Activated CD4-positive, alpha-beta memory T cell treated with anti-CD3 and anti-CD28 coated beads for 36 hours (primary cell): ENCODE data around the gene LZTS3. TPM values are rescaled to one million over a fixed set of nuclear protein-coding genes. Genes with fewer than 3 reads are reported as not detected.
A peak's percentile ranks its signal among the peaks of the same experiment; 100 is the strongest.

Source experiments
- CTCF ChIA-PET: fragments of 350-600 bp; sonication (Branson Sonifier 250); formaldehyde crosslinking; loops from one replicate; lab custom pipeline; 2021; ENCODE audit warnings: antibody characterized with exemption, inconsistent platforms; lab: Charles Lee
- POLR2A ChIA-PET: fragments of 350-600 bp; sonication (Branson Sonifier 250); formaldehyde crosslinking; loops from one replicate; lab custom pipeline; 2021; ENCODE audit warnings: antibody characterized with exemption; lab: Charles Lee
- DNase-seq: peaks from one replicate; pipeline ENCODE4 v3.0.0-alpha.2; 2020
- H3K27ac Mint-ChIP-seq: one replicate; pipeline ENCODE4 v1.8.0; 2021; ENCODE audit warnings: mixed read lengths
- H3K27me3 Mint-ChIP-seq: one replicate; pipeline ENCODE4 v1.8.0; 2021; ENCODE audit warnings: mixed read lengths
- H3K36me3 Mint-ChIP-seq: one replicate; pipeline ENCODE4 v1.8.0; 2021; ENCODE audit warnings: mixed read lengths
- H3K4me1 Mint-ChIP-seq: one replicate; pipeline ENCODE4 v1.8.0; 2021; ENCODE audit warnings: low read depth, mixed read lengths
- H3K4me3 Mint-ChIP-seq: one replicate; pipeline ENCODE4 v1.8.0; 2021; ENCODE audit warnings: mild to moderate bottlenecking, mixed read lengths
- H3K9me3 Mint-ChIP-seq: one replicate; pipeline ENCODE4 v1.8.0; 2021; ENCODE audit warnings: mixed read lengths
- intact Hi-C: fragments of 100-400 bp; cut with micrococcal nuclease; formaldehyde crosslinking; loops from one replicate; pipeline ENCODE4 v1.15.1; 2023
- total RNA-seq, 2 experiments: library from RNA; stranded (reverse); gene quantifications; one replicate each; pipeline ENCODE4 v1.2.3, GENCODE V29; 2021

Gene LZTS3
- total RNA-seq, 2 experiments from 2014 or later: 1.4 to 1.5 TPM

DNA sequence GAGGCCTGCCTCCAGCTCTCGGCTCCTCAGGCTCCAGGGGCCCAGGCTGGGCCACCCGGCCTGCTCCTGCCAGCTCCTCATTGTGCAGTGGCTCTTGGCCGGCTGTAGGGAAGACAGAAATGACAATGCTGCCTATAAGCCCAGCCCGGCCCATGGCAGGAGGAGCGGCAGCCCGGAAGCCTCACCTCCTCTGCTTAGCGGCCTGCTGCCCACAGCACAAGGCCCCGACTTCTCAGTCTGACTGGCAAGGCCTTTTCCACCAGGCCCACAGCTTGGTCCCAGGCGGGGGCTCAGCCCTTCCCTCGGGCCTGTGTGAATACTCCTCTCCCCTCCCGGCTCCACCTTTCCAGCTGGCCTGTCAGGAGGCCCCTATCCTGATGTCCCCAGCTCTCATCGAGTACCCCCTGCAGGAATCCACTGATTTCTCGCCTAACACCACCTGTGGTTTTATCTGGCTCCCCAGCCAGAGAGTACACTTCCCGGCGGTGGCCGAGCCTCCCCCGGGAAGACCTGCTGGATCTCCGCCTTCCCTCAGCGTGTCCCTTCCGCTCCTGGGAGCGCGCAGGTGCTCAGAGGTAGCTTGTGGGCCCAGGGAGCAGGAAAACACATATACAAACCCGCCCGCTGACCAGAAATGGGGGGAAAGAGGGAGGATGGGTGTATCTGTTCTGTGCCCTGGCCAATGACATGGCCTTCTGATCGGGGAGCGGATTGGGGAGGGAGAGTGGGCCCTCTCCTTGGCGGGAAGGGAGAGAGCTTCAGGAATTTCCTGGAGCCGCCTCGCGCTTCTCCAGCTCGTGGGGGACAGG, 30.2 kb upstream of the LZTS3 start:
- Mint-ChIP-seq H3K4me1 (peaks cover 15% of the 10 kb centered on the region), H3K27ac (peak overlapping the region; percentile 97), H3K36me3 (peaks cover 34% of the 10 kb centered on the region), H3K27me3 (no peaks in the 10 kb centered on the region), H3K9me3 (no peaks in the 10 kb centered on the region), H3K4me3 (peak overlapping the region; percentile 97)
- intact Hi-C loops: loop anchor here (1.0 to 5.0 kb wide), 4 partner anchors 30 to 86 kb away; partner anchors contain the start of genes FASTKD5, LZTS3, SLC4A11 and UBOX5
- CTCF ChIA-PET: interaction anchor here (0.9 to 1.7 kb wide), 6 partner anchors 14 to 508 kb away, joined by 3 to 5 read pairs (median 3); no protein-coding TSS in a partner anchor
- peak; percentile 74 for DNase-seq
- POLR2A ChIA-PET: interaction anchor here (0.6 to 2.2 kb wide), 6 partner anchors 10 to 551 kb away, joined by 3 to 9 read pairs (median 4); partner anchors contain the start of genes FASTKD5, NOP56 and UBOX5

DNA sequence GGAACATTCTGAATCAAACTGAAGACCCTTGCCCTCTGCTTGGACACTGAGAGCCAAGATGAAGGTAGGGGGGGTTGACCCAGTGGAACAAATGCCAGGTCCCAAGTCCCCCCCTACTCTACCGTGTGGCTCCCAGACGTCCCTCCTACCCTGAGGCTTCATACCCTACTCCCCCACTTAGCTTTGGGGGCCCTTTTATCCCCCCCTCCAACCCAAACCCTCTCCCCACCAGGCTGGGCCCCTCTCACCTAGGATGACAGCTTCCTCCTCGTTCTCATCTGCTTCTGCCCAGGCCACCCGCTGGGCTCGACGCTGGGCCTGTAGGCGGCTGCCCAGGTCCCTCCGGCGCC, 29.6 kb upstream of the LZTS3 start:
- POLR2A ChIA-PET: interaction anchor here (0.6 to 2.2 kb wide), 6 partner anchors 10 to 550 kb away, joined by 3 to 9 read pairs (median 4); partner anchors contain the start of genes FASTKD5, NOP56 and UBOX5
- Mint-ChIP-seq H3K4me3 (peak overlapping the region; percentile 97), H3K36me3 (peaks cover 34% of the 10 kb centered on the region), H3K4me1 (peaks cover 12% of the 10 kb centered on the region), H3K9me3 (no peaks in the 10 kb centered on the region), H3K27me3 (no peaks in the 10 kb centered on the region), H3K27ac (peak overlapping the region; percentile 97)
- CTCF ChIA-PET: interaction anchor here (0.7 to 1.7 kb wide), 6 partner anchors 15 to 508 kb away, joined by 3 to 5 read pairs (median 3); no protein-coding TSS in a partner anchor
- DNase-seq: no peak
- intact Hi-C loops: loop anchor here (1.0 to 5.0 kb wide), 3 partner anchors 30 to 86 kb away; partner anchors contain the start of genes FASTKD5, LZTS3 and UBOX5

DNA sequence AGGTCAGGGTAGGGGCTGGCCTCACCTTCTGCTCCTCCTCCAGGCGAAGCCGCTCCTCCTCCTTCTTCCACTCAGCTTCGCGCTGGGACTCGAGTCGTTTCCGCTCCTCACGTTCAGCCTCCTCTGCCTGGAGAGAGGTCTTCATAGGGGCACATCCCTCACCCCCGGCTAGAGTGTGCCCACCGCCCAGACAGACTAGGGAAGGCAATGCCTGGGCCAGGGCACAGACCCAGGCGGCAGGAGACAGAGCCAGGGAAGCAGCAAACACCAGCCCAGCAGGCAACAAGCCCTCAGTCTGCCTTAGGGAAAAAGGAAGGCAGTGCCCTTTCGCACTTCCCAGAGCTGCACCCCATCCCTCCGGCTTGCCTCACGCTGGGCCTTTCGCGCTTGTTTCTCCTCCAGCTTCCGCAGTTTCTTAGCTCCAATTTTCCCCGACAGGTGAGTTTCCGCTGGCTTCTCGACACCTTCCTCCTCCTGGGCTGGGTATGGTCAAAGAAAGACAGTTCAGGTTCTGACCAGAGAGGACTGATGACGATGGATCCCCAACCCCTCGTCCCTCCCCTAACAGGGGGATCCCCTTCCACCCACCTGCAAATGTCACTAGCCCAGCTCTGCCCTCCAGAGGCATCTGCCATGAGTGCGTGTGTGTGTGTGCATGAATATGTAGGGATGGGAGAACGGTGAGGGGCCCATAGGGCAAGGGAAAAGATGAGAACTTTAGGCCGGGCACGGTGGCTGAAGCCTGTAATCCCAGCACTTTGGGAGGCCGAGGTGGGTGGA, 26.8 kb upstream of the LZTS3 start:
- no peak overlapping the region for H3K4me3 Mint-ChIP-seq
- H3K36me3 Mint-ChIP-seq: peaks cover 48% of the 10 kb centered on the region
- intact Hi-C loops: loop anchor here (5.0 kb wide), 1 partner anchor 83 kb away; no protein-coding TSS in a partner anchor
- POLR2A ChIA-PET: interaction anchor here (0.6 to 1.0 kb wide), 3 partner anchors 15 to 612 kb away, joined by 3 to 5 read pairs (median 3); no protein-coding TSS in a partner anchor
- H3K9me3 Mint-ChIP-seq: no peaks in the 10 kb centered on the region
- H3K4me1 Mint-ChIP-seq: peaks cover 20% of the 10 kb centered on the region
- H3K27me3 Mint-ChIP-seq: no peaks in the 10 kb centered on the region
- DNase-seq: peak; percentile 24
- no peak overlapping the region for H3K27ac Mint-ChIP-seq
- CTCF ChIA-PET: no interaction called here

DNA sequence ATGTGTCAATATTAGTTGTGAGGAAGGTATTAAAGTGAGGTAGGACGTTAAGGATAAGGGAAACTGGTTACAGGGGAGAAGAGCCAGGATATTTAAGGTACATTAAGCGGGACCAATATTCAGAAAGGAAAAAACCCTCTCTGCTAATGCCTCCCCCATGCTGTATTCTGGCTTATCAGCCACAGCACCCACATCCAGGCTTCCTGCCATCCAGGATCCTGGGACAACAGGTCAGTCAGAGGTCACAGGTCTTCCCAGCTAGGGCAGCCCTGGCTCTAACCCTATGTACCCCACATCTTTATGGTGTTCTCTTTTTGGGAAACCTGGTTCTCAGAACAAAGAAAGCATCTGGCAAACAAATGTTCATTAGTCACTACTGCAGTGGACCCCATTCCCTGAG, 25.9 kb upstream of the LZTS3 start:
- intact Hi-C loops: no loop called here
- H3K36me3 Mint-ChIP-seq: peaks cover 49% of the 10 kb centered on the region
- no peaks in the 10 kb centered on the region for H3K27me3 Mint-ChIP-seq
- POLR2A ChIA-PET: no interaction called here
- CTCF ChIA-PET: no interaction called here
- H3K4me1 Mint-ChIP-seq: peaks cover 19% of the 10 kb centered on the region
- H3K27ac Mint-ChIP-seq: no peak overlapping the region
- H3K9me3 Mint-ChIP-seq: no peaks in the 10 kb centered on the region
- DNase-seq: no peak
- no peak overlapping the region for H3K4me3 Mint-ChIP-seq

DNA sequence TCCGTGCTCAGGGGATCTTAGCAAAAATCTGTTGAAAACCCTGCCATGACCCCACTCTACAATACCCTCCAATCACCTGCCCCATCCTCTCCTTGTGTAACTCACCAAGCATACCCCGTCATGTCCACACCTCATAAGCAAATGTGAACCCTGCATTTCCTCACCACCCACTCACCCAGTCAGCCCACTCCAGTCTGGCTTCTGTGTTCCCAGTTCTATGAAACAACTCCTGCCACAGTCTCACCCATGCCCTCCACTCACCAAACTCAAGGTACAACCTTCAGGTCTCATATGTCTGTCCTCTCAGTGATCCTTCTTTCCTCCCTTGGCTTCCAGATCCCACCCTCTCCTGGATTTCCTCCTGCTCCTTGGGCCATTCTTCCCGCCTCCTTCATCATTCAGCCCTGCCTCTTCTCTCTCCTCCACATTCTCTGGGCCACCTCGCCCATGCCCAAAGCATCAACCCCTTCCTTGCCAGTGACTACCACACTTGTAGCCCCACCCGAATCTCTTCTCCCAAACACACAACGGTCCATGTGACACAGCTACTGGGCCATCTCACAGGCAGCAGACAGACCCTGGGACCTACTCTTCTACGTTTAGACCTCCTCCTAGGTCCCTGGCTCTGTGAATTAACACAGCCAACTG, 22.4 kb upstream of the LZTS3 start:
- ChIA-PET CTCF (no interaction called here), POLR2A (no interaction called here)
- H3K36me3 Mint-ChIP-seq: peaks cover 57% of the 10 kb centered on the region
- H3K9me3 Mint-ChIP-seq: no peaks in the 10 kb centered on the region
- no peak overlapping the region for H3K4me3 Mint-ChIP-seq
- no peaks in the 10 kb centered on the region for H3K27me3 Mint-ChIP-seq
- intact Hi-C loops: no loop called here
- H3K27ac Mint-ChIP-seq: peak overlapping the region; percentile 18
- DNase-seq: no peak
- H3K4me1 Mint-ChIP-seq: peaks cover 15% of the 10 kb centered on the region

GRCh38 chr20:3194617-3195280, 21.4 kb upstream of the LZTS3 start:
- H3K4me1 Mint-ChIP-seq: peaks cover 18% of the 10 kb centered on the region
- intact Hi-C loops: no loop called here
- no peaks in the 10 kb centered on the region for H3K27me3 Mint-ChIP-seq
- peaks cover 56% of the 10 kb centered on the region for H3K36me3 Mint-ChIP-seq
- DNase-seq: no peak
- no peaks in the 10 kb centered on the region for H3K9me3 Mint-ChIP-seq
- POLR2A ChIA-PET: no interaction called here
- no peak overlapping the region for H3K27ac Mint-ChIP-seq
- CTCF ChIA-PET: interaction anchor here (1.2 kb wide), 1 partner anchor 24 kb away, joined by 3 read pairs; no protein-coding TSS in a partner anchor
- H3K4me3 Mint-ChIP-seq: no peak overlapping the region

DNA sequence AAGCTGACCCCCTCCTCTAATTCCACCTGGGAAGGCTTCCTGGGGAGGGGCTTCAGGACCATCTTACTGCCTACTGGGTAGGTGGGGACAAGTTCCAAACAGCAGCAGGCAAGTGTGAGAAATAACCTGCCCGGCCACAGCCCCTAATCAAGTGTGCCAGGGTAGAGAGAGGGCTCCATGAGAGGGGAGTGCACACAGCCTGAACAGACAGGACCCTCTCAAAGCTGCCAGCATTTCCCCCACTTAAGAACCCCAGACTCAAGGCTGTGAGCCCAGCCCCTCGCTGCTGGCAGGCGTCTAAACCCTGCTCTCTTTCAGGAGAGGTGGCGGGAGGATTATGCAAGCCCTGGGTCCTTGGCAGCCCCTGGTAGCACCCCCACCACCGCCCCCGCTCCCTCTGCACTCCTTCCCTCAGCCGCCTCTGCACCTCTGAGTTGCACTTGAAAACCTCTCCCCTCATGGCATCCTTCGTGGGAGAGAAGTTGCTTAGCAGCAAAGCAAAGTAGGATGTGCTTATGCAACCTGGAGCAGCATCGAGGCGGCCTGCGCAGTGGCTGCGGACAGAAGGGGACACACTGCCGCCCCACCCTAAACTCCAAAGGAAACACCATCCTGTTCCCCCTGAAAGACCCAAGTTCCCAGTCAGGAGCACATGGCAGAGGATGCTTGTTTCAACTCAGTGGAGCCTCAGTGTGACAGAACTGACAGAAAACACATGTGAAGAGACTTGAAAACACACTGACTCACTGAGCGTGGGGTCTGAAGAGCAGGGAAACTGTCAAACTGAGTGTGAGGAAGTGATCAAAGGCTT, 20.7 kb upstream of the LZTS3 start:
- Mint-ChIP-seq H3K27ac (no peak overlapping the region), H3K4me1 (peaks cover 15% of the 10 kb centered on the region), H3K4me3 (no peak overlapping the region), H3K27me3 (no peaks in the 10 kb centered on the region), H3K36me3 (peaks cover 48% of the 10 kb centered on the region), H3K9me3 (no peaks in the 10 kb centered on the region)
- CTCF ChIA-PET: interaction anchor here (1.2 kb wide), 1 partner anchor 25 kb away, joined by 3 read pairs; no protein-coding TSS in a partner anchor
- intact Hi-C loops: no loop called here
- POLR2A ChIA-PET: interaction anchor here (1.1 kb wide), 1 partner anchor 9 kb away, joined by 3 read pairs; no protein-coding TSS in a partner anchor
- no peak for DNase-seq

GRCh38 chr20:3192226-3193015, 19.1 kb upstream of the LZTS3 start:
- H3K27ac Mint-ChIP-seq: no peak overlapping the region
- peaks cover 46% of the 10 kb centered on the region for H3K36me3 Mint-ChIP-seq
- no peak for DNase-seq
- H3K27me3 Mint-ChIP-seq: no peaks in the 10 kb centered on the region
- ChIA-PET POLR2A (no interaction called here), CTCF (no interaction called here)
- intact Hi-C loops: no loop called here
- no peaks in the 10 kb centered on the region for H3K9me3 Mint-ChIP-seq
- H3K4me3 Mint-ChIP-seq: no peak overlapping the region
- H3K4me1 Mint-ChIP-seq: peaks cover 15% of the 10 kb centered on the region

GRCh38 chr20:3190681-3191111, 17.3 kb upstream of the LZTS3 start:
- H3K4me3 Mint-ChIP-seq: no peak overlapping the region
- no peak overlapping the region for H3K27ac Mint-ChIP-seq
- CTCF ChIA-PET: no interaction called here
- no peaks in the 10 kb centered on the region for H3K9me3 Mint-ChIP-seq
- peaks cover 38% of the 10 kb centered on the region for H3K36me3 Mint-ChIP-seq
- H3K27me3 Mint-ChIP-seq: no peaks in the 10 kb centered on the region
- intact Hi-C loops: no loop called here
- no peak for DNase-seq
- POLR2A ChIA-PET: interaction anchor here (0.7 kb wide), 1 partner anchor 12 kb away, joined by 3 read pairs; no protein-coding TSS in a partner anchor
- peaks cover 11% of the 10 kb centered on the region for H3K4me1 Mint-ChIP-seq

- no peaks in the 10 kb centered on the region for H3K27me3 Mint-ChIP-seq
- ChIA-PET CTCF (no interaction called here), POLR2A (no interaction called here)
- intact Hi-C loops: no loop called here
- H3K27ac Mint-ChIP-seq: peak overlapping the region; percentile 41
- H3K36me3 Mint-ChIP-seq: peaks cover 33% of the 10 kb centered on the region
- no peak overlapping the region for H3K4me3 Mint-ChIP-seq
- H3K4me1 Mint-ChIP-seq: peaks cover 7% of the 10 kb centered on the region
- DNase-seq: no peak
- no peaks in the 10 kb centered on the region for H3K9me3 Mint-ChIP-seq
These were observed 16.3 kb upstream of the LZTS3 start for GRCh38 chr20:3189561-3190131.
